GM18951 (cell line): ENCODE data around the gene RNASEH2A.

Source experiments
- POLR2A ChIP-seq: IDR thresholded peaks from 4 replicates; pipeline ENCODE4 v1.6.1; 2011; ENCODE audit warnings: mild to moderate bottlenecking; ENCODE audit not compliant: insufficient read length, insufficient read depth; ENCODE audit errors: extremely low read depth
- in situ Hi-C: fragments of 300-500 bp; cut with MboI; formaldehyde crosslinking; loops from one replicate; pipeline ENCODE4 v1.12.0; 2022; ENCODE audit warnings: low sequenced_read_pairs, mixed read lengths, inconsistent platforms; ENCODE audit not compliant: unreplicated experiment

The RNASEH2A gene

GRCh38 chr19:12806242-12807081 is at the start of gene RNASEH2A:
RNASEH2A (plus strand) TSS chr19:12806584; CDS start chr19:12806674, 90 bp downstream.
- in situ Hi-C loops: no loop called here
- TF ChIP-seq POLR2A: peak; percentile 88

GRCh38 chr19:12757544-12758274 is 48.7 kb upstream of the RNASEH2A start:
- no peak for TF ChIP-seq POLR2A
- in situ Hi-C loops: loop anchor here (5.0 kb wide), 1 partner anchor 185 kb away; no protein-coding TSS in a partner anchor

GRCh38 chr19:12759686-12760085 is 46.7 kb upstream of the RNASEH2A start:
- no peak for TF ChIP-seq POLR2A
- in situ Hi-C loops: loop anchor here (5.0 kb wide), 1 partner anchor 187 kb away; no protein-coding TSS in a partner anchor

- no peak for TF ChIP-seq POLR2A
- in situ Hi-C loops: no loop called here
These were observed 43.3 kb upstream of the RNASEH2A start for GRCh38 chr19:12763100-12763499.

- no peak for TF ChIP-seq POLR2A
- in situ Hi-C loops: no loop called here
These were observed 41.7 kb upstream of the RNASEH2A start for GRCh38 chr19:12764698-12765097.

- in situ Hi-C loops: no loop called here
- no peak for TF ChIP-seq POLR2A
These were observed 40.3 kb upstream of the RNASEH2A start for GRCh38 chr19:12766051-12766521.

- no peak for TF ChIP-seq POLR2A
- in situ Hi-C loops: no loop called here
These were observed 39.2 kb upstream of the RNASEH2A start for GRCh38 chr19:12767150-12767549.

GRCh38 chr19:12767666-12768065 is 38.7 kb upstream of the RNASEH2A start:
- in situ Hi-C loops: no loop called here
- TF ChIP-seq POLR2A: no peak

GRCh38 chr19:12769689-12770088 is 36.7 kb upstream of the RNASEH2A start:
- in situ Hi-C loops: no loop called here

GRCh38 chr19:12770922-12771321 is 35.5 kb upstream of the RNASEH2A start:
- no peak for TF ChIP-seq POLR2A
- in situ Hi-C loops: no loop called here

More at GRCh38 chr19:12769689-12770088, 36.7 kb upstream of the RNASEH2A start:
- TF ChIP-seq POLR2A: no peak

GRCh38 chr19:12772323-12772722 is 34.1 kb upstream of the RNASEH2A start:
- in situ Hi-C loops: no loop called here
- no peak for TF ChIP-seq POLR2A

- in situ Hi-C loops: no loop called here
These were observed 32.8 kb upstream of the RNASEH2A start for GRCh38 chr19:12773571-12773970.

More at GRCh38 chr19:12773571-12773970, 32.8 kb upstream of the RNASEH2A start:
- TF ChIP-seq POLR2A: no peak
